Stimulated activated naive CD4-positive, alpha-beta T cell treated with Interleukin-2 at 50 U/mL for 16 hours (primary cell): Measurements from ENCODE around the gene TMEM123.
A peak's percentile ranks its signal among the peaks of the same experiment; 100 is the strongest.

Experiments
- DNase-seq: peaks from one replicate; lab custom pipeline; 2025; lab: John Stamatoyannopoulos, UW

TMEM123 gene

GRCh38 chr11:102452461-102453301 is at the start of gene TMEM123:
Gene TMEM123 (minus strand): TSS chr11:102452765. CDS start chr11:102452623, 142 bp downstream.
- DNase-seq, result peak; percentile 85

- DNase-seq, result no peak
These were observed 48.3 kb upstream of the TMEM123 start for GRCh38 chr11:102500829-102501228.

- DNase-seq, result no peak
These were observed 47.4 kb upstream of the TMEM123 start for GRCh38 chr11:102499931-102500330.

- no peak for DNase-seq
These were observed 46.6 kb upstream of the TMEM123 start for GRCh38 chr11:102499151-102499550.

GRCh38 chr11:102497061-102497460 is 44.5 kb upstream of the TMEM123 start:
- DNase-seq, result no peak

- DNase-seq, result no peak
These were observed 42.8 kb upstream of the TMEM123 start for GRCh38 chr11:102495161-102496042.

GRCh38 chr11:102494216-102494615 is 41.7 kb upstream of the TMEM123 start:
- DNase-seq, result no peak

GRCh38 chr11:102493524-102493923 is 41.0 kb upstream of the TMEM123 start:
- DNase-seq, result no peak

GRCh38 chr11:102491969-102492368 is 39.4 kb upstream of the TMEM123 start:
- no peak for DNase-seq

- DNase-seq, result no peak
These were observed 36.9 kb upstream of the TMEM123 start for GRCh38 chr11:102489186-102490145.

GRCh38 chr11:102488208-102488607 is 35.6 kb upstream of the TMEM123 start:
- no peak for DNase-seq

- no peak for DNase-seq
These were observed 34.6 kb upstream of the TMEM123 start for GRCh38 chr11:102487214-102487613.

- no peak for DNase-seq
These were observed 34.0 kb upstream of the TMEM123 start for GRCh38 chr11:102486584-102486983.

GRCh38 chr11:102485095-102485722 is 32.6 kb upstream of the TMEM123 start:
- no peak for DNase-seq

- DNase-seq, result no peak
These were observed 29.9 kb upstream of the TMEM123 start for GRCh38 chr11:102482433-102482832.

- no peak for DNase-seq
These were observed 27.2 kb upstream of the TMEM123 start for GRCh38 chr11:102479733-102480132.

GRCh38 chr11:102478673-102479299 is 26.2 kb upstream of the TMEM123 start:
- no peak for DNase-seq

GRCh38 chr11:102476812-102477211 is 24.2 kb upstream of the TMEM123 start:
- DNase-seq, result no peak

- no peak for DNase-seq
These were observed 23.5 kb upstream of the TMEM123 start for GRCh38 chr11:102476069-102476468.

GRCh38 chr11:102473543-102473942 is 21.0 kb upstream of the TMEM123 start:
- no peak for DNase-seq

- no peak for DNase-seq
These were observed 19.6 kb upstream of the TMEM123 start for GRCh38 chr11:102472127-102472526.
